Measurements from ENCODE around the gene MRPL47. TPM values are rescaled to one million over a fixed set of nuclear protein-coding genes. Genes with fewer than 3 reads are reported as not detected.

The MRPL47 gene
- total and polyA plus RNA-seq, 2 of the 13 experiments (the other 11 are each of a cell fraction or from before 2014, with no cell fraction given): 36.1 to 83.8 TPM

DNA sequence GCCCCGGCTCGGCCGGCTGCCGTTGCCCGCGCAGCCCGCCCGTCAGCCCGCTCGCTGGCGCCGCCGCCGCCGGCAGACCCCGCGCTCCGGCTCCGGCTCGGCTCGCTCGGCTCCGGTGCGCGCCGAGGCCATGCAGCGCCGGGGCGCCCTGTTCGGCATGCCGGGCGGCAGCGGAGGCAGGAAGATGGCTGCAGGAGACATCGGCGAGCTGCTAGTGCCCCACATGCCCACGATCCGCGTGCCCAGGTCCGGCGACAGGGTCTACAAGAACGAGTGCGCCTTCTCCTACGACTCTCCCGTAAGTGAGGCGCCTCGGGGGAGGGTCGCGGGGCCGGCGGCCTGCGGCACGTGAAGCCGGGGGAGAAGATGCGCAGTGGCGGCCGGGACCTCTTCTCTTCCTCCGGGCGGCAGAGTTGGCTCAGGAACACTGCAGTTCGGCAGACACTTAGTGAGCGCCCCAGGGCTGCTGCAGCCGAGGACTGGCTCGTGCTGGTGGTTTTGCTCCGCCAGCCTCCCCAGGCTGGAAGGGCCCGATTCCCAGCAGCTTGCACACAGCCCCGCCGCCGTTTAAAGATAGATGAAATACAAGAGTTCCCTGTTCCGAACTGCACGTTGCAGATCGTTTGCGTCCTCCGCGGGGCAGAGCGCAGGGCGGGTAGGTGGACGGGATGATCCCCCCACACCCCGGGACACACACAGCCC, 48.8 kb upstream of the MRPL47 start (continued):
- TF ChIP-seq ZBTB20 (CRISPR knock-in tag; IDR thresholded peaks at IDR 0.05; ENCODE audit: borderline replicate concordance, low read depth) (0 out of 2 replicates have a peak, but pooled peaks have one; percentile 31), ZNF619 (CRISPR knock-in tag; IDR thresholded peaks at IDR 0.05) (peak; percentile 68; the same call in 1 of the 2 replicates), KLF13 (CRISPR knock-in tag; IDR thresholded peaks at IDR 0.05) (0 out of 2 replicates have a peak, but pooled peaks have one; percentile 48), ZNF292 (CRISPR knock-in tag; IDR thresholded peaks at IDR 0.05; ENCODE audit: borderline replicate concordance, low read depth) (peak; percentile 63), PAWR (CRISPR knock-in tag; IDR thresholded peaks at IDR 0.05; ENCODE audit: borderline replicate concordance) (no peak), ZNF264 (CRISPR knock-in tag; IDR thresholded peaks at IDR 0.05) (no peak), ZFP62 (CRISPR knock-in tag; IDR thresholded peaks at IDR 0.05) (no peak), NCOA1 (CRISPR knock-in tag; IDR thresholded peaks at IDR 0.05) (no peak), ZNF205 (CRISPR knock-in tag; IDR thresholded peaks at IDR 0.05) (no peak), ZNF234 (CRISPR knock-in tag; conservative IDR thresholded peaks at IDR 0.05) (peak; percentile 20; the same call in 1 of the 2 replicates), FOXO1 (CRISPR knock-in tag; IDR thresholded peaks at IDR 0.05) (peak; percentile 48), TARDBP (CRISPR knock-in tag; IDR thresholded peaks at IDR 0.05) (no peak), ZFP37 (CRISPR knock-in tag; IDR thresholded peaks at IDR 0.05; ENCODE audit: borderline replicate concordance) (0 out of 2 replicates have a peak, but pooled peaks have one; percentile 39), CEBPG (CRISPR knock-in tag; IDR thresholded peaks at IDR 0.05) (no peak)
- TF ChIP-seq, protein P1, sequence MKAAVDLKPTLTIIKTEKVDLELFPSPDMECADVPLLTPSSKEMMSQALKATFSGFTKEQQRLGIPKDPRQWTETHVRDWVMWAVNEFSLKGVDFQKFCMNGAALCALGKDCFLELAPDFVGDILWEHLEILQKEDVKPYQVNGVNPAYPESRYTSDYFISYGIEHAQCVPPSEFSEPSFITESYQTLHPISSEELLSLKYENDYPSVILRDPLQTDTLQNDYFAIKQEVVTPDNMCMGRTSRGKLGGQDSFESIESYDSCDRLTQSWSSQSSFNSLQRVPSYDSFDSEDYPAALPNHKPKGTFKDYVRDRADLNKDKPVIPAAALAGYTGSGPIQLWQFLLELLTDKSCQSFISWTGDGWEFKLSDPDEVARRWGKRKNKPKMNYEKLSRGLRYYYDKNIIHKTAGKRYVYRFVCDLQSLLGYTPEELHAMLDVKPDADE (CRISPR knock-in tag; IDR thresholded peaks at IDR 0.05): no peak
- TF ChIP-seq, protein P2, sequence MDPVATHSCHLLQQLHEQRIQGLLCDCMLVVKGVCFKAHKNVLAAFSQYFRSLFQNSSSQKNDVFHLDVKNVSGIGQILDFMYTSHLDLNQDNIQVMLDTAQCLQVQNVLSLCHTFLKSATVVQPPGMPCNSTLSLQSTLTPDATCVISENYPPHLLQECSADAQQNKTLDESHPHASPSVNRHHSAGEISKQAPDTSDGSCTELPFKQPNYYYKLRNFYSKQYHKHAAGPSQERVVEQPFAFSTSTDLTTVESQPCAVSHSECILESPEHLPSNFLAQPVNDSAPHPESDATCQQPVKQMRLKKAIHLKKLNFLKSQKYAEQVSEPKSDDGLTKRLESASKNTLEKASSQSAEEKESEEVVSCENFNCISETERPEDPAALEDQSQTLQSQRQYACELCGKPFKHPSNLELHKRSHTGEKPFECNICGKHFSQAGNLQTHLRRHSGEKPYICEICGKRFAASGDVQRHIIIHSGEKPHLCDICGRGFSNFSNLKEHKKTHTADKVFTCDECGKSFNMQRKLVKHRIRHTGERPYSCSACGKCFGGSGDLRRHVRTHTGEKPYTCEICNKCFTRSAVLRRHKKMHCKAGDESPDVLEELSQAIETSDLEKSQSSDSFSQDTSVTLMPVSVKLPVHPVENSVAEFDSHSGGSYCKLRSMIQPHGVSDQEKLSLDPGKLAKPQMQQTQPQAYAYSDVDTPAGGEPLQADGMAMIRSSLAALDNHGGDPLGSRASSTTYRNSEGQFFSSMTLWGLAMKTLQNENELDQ (CRISPR knock-in tag; IDR thresholded peaks at IDR 0.05; ENCODE audit: borderline replicate concordance): no peak
- TF ChIP-seq, protein P3, sequence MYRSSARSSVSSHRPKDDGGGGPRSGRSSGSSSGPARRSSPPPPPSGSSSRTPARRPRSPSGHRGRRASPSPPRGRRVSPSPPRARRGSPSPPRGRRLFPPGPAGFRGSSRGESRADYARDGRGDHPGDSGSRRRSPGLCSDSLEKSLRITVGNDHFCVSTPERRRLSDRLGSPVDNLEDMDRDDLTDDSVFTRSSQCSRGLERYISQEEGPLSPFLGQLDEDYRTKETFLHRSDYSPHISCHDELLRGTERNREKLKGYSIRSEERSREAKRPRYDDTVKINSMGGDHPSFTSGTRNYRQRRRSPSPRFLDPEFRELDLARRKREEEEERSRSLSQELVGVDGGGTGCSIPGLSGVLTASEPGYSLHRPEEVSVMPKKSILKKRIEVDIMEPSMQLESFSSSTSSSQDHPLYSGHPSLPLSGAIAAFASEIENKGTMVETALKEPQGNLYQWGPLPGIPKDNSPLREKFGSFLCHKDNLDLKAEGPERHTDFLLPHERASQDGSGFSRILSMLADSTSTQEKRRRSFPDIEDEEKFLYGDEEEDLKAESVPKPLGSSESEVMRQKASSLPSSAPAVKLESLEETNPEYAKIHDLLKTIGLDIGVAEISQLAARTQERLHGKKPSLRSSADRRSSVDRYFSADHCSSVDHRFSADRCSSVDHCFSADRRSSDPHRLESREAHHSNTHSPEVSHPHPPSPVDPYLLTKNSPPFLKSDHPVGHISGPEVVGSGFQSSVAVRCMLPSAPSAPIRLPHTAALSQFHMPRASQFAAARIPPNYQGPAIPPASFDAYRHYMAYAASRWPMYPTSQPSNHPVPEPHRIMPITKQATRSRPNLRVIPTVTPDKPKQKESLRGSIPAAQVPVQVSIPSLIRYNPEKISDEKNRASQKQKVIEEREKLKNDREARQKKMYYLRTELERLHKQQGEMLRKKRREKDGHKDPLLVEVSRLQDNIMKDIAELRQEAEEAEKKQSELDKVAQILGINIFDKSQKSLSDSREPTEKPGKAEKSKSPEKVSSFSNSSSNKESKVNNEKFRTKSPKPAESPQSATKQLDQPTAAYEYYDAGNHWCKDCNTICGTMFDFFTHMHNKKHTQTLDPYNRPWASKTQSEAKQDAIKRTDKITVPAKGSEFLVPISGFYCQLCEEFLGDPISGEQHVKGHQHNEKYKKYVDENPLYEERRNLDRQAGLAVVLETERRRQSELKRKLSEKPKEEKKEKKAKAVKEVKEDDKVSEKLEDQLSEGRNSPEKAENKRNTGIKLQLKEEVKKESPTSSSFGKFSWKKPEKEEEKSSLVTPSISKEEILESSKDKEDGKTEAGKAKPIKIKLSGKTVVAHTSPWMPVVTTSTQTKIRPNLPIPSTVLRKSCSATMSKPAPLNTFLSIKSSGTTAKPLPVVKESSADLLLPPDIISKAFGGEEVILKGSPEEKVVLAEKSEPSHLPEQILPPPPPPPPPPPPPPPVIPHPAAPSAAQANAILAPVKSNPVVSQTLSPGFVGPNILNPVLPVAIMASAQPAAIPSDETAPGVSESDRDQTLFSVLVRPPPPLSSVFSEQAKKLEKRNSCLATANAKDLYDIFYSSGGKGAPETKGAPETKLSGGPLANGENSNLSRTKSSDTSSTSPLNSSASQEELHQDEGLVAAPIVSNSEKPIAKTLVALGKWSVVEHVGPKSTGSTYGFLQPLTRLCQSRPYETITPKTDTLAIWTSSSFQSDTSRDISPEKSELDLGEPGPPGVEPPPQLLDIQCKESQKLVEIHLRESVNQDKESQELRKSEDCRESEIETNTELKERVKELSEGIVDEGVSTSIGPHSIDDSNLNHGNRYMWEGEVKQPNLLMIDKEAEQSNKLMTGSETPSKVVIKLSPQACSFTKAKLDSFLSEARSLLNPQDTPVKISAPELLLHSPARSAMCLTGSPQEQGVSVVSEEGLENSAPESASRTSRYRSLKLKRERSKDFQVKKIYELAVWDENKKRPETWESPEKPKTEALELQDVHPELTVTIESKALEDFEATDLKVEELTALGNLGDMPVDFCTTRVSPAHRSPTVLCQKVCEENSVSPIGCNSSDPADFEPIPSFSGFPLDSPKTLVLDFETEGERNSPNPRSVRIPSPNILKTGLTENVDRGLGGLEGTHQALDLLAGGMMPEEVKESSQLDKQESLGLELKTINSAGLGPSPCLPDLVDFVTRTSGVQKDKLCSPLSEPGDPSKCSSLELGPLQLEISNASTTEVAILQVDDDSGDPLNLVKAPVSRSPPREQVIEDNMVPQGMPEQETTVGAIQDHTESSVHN (CRISPR knock-in tag; IDR thresholded peaks at IDR 0.05): no peak
- TF ChIP-seq, protein P4, sequence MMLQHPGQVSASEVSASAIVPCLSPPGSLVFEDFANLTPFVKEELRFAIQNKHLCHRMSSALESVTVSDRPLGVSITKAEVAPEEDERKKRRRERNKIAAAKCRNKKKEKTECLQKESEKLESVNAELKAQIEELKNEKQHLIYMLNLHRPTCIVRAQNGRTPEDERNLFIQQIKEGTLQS (CRISPR knock-in tag; IDR thresholded peaks at IDR 0.05): no peak
